Tibial nerve (tissue), 3 donors: ENCODE data around the gene FGGY.

Source experiments
- POLR2A ChIP-seq, 2 donors: fragments of 450-650 bp; IDR thresholded peaks; one replicate each; pipeline ENCODE4 v1.6.1; 2017; ENCODE audit warnings: antibody characterized with exemption in 2 of 2, mild to moderate bottlenecking in 2 of 2, moderate library complexity in 2 of 2
- TF ChIP-seq, protein P1 (sequence below), 5 experiments: fragments of 200-600 bp in 3 of 5; fragments of 450-650 bp in 2 of 5; sonication (generic) in 3 of 5; IDR thresholded peaks; one replicate each; pipeline ENCODE4 v1.5.1; 2016 to 2019; ENCODE audit warnings: antibody characterized with exemption in 5 of 5, mild to moderate bottlenecking in 3 of 5, moderate library complexity in 2 of 5

DNA sequence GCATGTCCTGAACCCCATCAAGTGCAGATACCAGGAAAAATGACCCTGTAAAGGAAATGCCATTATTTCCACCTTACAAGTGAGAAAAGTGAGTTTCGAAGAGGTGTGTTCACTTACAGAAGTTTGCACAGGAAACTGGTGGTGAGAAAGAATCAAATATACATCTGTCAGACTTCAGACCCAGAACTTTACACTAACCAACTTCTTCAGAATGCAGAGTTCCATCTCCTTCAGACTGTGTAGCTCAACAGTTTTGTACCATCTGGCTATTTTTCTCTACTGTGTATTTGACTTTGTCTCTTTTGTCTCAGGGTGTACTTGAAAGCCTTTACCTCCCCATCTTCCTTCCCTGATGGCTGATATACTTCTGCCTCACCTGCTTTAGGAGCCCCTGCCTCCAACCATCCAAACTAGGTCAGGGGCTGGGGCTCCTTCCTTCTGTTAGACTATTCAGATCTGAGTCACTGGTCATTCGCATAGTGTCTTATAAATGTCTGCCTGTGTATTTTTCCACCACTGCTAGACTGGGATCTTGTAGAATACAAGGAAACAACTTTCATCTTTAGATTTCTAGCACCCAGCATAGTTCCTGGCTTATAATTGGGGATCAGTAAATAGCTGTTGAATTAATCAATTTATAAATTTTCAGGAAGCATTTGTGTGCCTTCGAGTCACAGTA lies 247.9 kb downstream of the FGGY start:
- TF ChIP-seq, protein P1, sequence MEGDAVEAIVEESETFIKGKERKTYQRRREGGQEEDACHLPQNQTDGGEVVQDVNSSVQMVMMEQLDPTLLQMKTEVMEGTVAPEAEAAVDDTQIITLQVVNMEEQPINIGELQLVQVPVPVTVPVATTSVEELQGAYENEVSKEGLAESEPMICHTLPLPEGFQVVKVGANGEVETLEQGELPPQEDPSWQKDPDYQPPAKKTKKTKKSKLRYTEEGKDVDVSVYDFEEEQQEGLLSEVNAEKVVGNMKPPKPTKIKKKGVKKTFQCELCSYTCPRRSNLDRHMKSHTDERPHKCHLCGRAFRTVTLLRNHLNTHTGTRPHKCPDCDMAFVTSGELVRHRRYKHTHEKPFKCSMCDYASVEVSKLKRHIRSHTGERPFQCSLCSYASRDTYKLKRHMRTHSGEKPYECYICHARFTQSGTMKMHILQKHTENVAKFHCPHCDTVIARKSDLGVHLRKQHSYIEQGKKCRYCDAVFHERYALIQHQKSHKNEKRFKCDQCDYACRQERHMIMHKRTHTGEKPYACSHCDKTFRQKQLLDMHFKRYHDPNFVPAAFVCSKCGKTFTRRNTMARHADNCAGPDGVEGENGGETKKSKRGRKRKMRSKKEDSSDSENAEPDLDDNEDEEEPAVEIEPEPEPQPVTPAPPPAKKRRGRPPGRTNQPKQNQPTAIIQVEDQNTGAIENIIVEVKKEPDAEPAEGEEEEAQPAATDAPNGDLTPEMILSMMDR (IDR thresholded peaks at IDR 0.05), result no peak
- TF ChIP-seq POLR2A (IDR thresholded peaks at IDR 0.05), result no peak
